NCI-H2171 (cell line): ENCODE data around the gene ZGPAT.
A peak's percentile ranks its signal among the peaks of the same experiment; 100 is the strongest.

Experiments used
- DNase-seq: peaks from one replicate; lab custom pipeline; 2025; lab: John Stamatoyannopoulos, UW

ZGPAT gene

DNA sequence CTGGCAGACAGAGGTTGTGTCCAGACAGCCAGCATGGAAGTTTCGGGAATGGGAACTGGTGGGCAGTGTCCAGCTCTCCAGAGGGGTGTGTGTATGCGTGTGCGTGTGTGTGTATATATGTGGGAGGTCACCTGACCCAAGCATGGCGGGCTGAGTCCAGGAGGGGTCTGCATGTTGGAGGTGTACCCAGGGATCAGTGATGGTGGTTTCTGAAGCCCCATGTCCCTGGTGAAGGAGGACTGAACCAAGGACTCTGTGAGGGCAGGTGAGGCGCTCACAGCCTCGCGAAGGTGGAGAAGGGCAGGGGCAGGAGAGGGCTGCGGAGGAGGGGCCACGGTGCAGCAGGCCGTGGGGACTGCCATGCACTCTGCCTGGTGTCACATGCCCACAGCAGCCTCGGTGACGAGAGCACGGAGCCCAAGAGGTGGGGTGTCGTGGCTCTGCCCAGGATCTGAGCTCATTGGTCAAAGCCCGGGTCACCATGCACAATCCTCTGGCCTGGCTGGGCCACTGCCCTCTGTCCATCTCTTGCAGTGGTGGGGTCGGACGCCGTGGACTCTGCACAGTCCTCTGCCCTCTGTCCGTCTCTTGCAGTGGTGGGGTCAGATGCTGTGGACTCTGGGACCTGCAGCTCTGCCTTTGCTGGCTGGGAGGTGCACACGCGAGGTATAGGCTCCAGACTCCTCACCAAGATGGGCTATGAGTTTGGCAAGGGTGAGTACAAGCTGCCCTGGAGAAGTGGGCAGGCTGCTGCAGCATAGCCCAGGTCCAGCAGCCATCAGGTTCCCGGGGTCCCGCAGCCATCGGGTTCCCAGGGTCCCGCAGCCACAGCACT lies 26.5 kb downstream of the ZGPAT start:
- no peak for DNase-seq

DNA sequence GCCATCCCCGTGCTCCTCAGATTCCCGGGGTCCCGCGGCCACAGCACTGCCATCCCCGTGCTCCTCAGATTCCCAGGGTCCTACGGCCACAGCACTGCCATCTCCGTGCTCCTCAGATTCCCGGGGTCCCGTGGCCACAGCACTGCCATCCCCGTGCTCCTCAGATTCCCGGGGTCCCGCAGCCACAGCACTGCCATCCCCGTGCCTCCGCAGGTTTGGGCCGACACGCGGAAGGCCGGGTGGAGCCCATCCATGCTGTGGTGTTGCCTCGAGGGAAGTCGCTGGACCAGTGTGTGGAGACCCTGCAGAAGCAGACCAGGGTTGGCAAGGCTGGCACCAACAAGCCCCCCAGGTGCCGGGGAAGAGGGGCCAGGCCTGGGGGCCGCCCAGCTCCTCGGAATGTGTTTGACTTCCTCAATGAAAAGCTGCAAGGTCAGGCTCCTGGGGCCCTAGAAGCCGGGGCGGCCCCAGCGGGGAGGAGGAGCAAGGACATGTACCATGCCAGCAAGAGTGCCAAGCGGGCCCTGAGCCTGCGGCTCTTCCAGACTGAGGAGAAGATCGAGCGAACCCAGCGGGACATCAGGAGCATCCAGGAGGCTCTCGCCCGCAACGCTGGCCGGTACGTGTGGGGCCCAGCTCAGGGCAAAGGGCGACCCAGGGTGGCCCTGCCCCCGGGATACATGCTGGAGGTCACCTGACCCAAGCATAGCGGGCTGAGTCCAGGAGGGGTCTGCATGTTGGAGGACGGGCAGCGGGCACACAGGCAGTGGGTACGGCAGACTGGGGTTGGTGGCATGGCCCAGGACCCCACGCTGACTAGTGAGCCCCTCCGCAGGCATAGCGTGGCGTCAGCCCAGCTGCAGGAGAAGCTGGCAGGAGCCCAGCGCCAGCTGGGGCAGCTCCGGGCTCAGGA lies 27.4 kb downstream of the ZGPAT start:
- DNase-seq, result no peak

DNA sequence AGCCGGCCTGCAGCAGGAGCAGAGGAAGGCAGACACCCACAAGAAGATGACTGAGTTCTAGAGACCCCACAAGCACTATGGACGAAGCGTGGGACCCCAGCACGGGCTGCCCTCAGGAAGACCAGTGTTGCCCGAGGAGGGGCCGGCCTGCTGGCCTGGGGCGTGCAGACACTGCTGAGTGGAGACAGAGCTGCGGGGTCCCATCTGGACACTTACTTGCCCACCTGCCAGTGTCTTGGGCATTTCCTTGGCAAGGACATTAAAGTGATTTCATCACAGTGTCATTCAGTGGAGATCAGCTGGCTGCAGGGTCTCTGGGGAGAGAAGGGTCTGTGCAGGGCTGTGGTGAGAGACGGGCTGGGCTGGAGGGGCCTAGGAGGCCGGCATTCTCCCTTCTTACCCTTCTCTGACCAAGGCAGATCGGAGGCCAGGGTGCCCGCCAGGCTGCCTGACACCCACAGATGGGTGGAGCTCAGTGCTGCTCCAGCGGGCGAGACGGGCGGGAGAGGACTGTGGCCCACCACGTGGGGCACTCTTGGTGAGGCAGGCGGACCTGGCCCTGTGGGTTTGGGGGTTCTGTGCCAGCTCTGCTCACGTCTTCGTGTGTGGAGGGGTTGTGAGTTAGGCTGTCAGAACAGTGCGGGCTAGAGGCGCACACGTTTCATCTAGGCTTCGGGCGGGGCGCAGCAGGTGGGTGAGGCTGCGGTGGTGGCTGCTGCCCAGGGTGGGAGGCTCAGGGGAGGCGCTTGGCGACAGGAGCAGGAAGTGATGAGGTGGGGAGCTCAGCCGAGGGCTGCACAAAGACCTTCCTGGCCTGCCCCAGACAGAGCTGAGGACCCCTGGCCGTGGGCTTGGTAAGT lies 28.2 kb downstream of the ZGPAT start, which contains the start of gene LIME1:
Gene LIME1 (plus strand): TSS at position 806 of the 860 bp plus-strand sequence. CDS start 886 bp downstream, outside the sequence.
- no peak for DNase-seq

DNA sequence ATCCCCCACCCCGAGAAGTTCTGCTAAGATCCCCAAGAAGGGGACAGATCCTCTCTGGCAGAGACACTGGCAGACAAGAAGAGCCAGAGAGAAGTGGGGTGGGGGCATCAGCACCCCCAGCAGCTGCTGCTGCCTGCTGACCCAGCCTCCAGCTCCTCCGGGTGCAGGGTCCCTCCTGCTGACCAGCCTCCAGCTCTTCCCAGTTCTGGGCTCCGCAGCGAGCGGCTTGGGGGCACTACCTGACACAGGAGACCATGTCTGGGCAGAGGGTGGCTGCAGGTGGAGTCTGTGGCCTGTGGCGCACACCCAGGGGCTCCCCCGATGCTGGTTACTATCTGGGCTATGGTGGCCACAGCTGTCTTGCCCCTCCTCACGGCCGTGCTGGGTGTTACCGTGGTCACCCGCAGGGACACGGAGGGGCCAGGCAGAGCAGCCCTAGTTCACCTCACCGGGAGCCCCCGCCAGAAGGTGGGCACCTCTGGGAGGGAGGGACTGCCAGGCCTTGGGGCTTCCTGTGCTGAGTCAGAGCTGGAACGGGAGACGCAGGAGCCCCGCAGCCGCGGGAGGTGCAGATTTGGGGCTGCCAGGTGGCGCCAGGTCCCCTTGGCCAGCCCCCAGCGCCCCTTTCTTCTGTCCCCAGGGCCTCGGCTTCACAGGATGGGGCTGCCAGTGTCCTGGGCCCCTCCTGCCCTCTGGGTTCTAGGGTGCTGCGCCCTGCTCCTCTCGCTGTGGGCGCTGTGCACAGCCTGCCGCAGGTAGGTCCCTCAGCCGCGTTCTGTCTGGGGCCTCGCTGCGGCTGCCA lies 29.3 kb downstream of the ZGPAT start:
- DNase-seq, result peak; percentile 53

DNA sequence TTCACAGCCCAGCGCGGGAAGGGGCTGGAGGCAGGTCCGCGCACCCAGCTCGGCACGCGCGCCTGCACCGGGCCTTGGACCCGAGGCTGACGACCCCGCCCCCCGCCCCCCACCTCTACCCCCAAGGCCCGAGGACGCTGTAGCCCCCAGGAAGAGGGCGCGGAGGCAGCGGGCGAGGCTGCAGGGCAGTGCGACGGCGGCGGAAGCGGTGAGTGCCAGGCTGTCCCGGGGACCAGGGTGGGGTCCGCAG lies 29.8 kb downstream of the ZGPAT start:
- no peak for DNase-seq

DNA sequence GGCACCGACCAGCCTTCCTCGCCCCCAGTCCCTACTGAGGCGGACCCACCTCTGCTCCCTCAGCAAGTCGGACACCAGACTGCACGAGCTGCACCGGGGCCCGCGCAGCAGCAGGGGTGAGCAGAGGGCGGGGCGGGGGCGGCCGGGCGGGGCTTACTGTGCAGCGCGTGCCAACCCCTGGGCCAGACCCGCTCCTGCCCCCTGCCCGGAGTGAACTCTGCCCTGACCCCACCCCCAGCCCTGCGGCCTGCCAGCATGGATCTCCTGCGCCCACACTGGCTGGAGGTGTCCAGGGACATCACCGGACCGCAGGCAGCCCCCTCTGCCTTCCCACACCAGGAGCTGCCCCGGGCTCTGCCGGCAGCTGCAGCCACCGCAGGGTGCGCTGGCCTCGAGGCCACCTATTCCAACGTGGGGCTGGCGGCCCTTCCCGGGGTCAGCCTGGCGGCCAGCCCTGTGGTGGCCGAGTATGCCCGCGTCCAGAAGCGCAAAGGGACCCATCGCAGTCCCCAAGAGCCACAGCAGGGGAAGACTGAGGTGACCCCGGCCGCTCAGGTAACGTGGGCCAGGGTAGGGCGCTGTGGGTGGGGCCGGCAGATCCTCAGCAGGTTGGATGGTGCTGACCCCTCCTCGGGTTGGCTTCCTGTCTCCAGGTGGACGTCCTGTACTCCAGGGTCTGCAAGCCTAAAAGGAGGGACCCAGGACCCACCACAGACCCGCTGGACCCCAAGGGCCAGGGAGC lies 30.3 kb downstream of the ZGPAT start:
- DNase-seq, result peak; percentile 31

DNA sequence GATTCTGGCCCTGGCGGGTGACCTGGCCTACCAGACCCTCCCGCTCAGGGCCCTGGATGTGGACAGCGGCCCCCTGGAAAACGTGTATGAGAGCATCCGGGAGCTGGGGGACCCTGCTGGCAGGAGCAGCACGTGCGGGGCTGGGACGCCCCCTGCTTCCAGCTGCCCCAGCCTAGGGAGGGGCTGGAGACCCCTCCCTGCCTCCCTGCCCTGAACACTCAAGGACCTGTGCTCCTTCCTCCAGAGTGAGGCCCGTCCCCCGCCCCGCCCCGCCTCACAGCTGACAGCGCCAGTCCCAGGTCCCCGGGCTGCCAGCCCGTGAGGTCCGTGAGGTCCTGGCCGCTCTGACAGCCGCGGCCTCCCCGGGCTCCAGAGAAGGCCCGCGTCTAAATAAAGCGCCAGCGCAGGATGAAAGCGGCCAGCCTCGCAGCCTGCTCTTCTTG lies 30.9 kb downstream of the ZGPAT start:
- DNase-seq, result peak; percentile 39

DNA sequence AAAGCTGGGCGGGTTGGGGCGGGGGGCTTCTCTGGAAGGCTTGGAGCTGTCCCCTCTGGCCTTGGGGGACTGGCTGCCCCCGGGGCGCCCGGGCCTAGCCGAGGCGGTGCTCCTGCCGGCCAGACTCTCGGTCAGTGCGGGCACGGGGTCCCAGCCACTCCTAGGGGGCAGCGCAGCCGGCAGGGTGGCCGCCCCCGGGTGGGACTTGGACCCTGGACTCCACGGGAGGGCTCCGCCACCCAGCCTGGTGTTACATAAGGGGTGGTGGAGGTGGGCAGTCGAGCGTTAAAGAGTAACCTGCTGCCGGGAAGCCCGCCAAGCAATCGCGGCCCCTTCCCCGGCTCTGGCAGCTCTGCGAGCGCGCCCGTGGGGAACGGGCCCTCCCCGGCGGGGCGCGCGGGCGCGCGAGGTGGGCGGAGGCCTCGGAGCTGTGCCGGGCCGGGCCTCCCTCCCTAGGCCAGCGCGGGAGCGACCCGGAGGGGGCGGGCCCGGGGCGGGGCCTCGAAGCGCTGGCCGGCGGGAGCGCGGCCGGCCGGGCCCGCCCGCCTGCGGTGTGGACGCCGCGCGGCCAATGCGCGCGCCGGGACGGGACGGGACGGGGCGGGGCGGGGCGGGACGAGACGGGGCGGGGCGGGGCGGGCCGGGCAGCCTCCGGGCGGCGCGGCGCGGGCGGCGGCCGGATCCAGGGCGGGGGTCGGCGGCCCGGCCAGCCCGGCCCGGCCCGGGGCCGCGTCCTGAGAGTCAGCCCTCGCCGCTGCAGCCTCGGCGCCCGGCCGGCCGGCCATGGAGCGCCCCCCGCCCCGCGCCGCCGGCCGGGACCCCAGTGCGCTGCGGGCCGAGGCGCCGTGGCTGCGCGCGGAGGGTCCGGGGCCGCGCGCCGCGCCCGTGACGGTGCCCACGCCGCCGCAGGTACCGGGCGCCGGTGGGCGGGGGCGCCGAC lies 31.6 kb downstream of the ZGPAT start, which contains the start of gene SLC2A4RG:
Gene SLC2A4RG (plus strand): TSS at position 647 of the 940 bp plus-strand sequence. CDS start 137 bp downstream, at position 784.
- peak; percentile 86 for DNase-seq

DNA sequence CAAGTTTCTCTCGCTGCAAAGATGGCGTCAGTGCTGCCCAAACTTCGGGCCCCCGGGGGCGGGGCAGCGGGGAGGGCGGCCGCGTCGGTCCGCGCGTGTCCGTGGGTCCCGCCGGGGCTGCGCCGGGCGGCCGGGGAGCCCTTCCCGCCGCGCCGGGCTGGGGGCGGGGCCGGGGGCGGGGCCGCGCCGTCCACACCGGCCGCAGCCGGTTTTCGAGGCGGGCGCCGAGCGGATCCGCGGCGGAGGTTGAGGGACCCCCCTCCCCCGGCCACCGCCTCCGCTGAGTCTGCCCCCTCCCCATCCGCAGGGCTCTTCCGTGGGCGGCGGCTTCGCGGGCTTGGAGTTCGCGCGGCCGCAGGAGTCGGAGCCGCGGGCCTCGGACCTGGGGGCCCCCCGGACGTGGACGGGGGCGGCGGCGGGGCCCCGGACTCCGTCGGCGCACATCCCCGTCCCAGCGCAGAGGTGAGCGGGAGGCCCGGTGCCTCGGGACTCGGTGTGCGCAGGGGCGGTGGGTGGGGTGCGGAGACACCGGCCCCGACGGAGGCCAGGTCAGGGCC lies 32.3 kb downstream of the ZGPAT start:
- peak; percentile 50 for DNase-seq

DNA sequence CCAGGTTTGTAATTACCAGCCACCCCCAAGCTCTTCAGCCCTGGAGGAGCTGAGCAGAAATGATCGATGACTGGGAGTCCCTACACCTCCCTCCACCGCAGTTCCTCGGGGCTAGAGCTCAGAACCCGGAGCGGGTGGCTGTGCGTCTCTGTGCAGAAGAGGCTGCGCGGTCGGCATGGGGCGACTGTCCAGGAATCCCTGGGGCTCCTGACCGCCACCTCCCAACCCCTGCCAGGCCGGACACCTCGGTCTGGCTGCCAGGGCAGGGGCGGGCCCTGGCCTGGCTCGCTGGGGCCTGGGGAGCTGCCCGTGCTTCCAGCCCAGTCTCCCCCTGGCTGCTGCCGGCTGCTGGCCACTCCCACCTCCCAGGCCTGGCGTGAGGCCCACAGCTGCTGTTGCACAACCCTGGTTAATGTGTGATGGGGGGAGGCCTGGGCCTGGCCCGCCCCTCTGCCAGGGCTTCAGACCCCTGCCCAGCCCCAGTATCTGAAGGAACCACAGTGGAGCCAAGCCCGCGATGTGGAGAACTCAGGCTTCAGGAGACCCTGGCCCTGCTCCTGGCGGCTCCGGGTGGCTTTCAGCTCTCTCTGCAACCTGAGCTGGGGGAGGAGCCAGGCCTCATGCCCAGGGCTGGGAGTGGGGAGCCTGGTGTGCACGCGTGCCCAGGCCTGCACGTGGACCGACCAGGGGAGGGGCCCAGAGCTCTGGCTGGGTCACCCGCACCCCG lies 33.0 kb downstream of the ZGPAT start:
- peak; percentile 72 for DNase-seq

DNA sequence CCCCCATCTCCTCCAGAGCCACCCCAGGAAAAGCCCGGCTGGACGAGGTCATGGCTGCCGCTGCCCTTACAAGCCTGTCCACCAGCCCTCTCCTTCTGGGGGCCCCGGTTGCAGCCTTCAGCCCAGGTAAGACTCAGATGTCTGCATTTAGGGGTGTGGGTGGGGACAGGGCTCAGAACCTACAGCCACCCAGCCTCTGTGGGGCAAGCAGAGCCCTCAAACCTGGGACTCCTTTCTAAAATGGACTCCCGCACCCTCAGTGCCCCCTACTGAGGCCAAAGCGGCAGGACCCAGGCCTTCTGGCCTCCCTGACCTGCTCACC lies 33.5 kb downstream of the ZGPAT start:
- DNase-seq, result no peak

DNA sequence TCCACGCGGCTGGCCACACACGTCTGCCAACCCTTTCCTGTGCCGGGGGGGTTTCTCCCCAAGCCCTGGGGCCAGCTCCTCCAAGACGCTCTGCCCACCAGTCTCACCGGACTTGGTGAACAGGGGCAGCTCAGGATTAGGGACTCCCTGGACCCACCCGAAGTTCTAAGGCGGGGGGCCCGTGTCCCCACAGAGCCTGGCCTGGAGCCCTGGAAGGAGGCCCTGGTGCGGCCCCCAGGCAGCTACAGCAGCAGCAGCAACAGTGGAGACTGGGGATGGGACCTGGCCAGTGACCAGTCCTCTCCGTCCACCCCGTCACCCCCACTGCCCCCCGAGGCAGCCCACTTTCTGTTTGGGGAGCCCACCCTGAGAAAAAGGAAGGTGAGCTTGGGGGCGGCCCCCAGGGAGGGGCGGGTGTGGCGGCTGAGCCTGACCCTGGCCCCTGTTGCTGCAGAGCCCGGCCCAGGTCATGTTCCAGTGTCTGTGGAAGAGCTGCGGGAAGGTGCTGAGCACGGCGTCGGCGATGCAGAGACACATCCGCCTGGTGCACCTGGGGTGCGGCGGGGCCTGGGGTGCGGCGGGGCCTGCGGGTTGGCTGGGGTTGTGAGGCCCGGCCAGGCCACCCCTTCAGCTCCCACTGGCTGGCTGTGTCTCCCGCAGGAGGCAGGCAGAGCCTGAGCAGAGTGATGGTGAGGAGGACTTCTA lies 34.0 kb downstream of the ZGPAT start:
- DNase-seq, result no peak

DNA sequence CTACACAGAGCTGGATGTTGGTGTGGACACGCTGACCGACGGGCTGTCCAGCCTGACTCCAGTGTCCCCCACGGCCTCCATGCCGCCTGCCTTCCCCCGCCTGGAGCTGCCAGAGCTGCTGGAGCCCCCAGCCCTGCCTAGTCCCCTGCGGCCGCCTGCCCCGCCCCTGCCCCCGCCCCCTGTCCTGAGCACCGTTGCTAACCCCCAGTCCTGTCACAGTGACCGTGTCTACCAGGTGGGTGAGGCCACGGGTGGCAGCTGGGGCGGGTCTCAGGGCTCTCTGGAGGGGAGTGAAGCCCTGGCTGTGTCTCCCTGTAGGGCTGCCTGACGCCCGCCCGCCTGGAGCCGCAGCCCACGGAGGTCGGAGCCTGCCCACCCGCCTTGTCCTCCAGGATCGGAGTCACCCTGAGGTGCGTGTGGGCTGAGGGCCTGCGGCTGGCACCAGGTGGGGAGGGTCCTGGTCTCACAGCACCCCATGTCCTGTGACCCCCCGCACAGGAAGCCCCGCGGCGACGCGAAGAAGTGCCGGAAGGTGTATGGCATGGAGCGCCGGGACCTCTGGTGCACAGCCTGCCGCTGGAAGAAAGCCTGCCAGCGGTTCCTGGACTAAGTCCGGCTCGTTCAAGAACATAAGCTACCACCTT lies 34.7 kb downstream of the ZGPAT start:
- no peak for DNase-seq

DNA sequence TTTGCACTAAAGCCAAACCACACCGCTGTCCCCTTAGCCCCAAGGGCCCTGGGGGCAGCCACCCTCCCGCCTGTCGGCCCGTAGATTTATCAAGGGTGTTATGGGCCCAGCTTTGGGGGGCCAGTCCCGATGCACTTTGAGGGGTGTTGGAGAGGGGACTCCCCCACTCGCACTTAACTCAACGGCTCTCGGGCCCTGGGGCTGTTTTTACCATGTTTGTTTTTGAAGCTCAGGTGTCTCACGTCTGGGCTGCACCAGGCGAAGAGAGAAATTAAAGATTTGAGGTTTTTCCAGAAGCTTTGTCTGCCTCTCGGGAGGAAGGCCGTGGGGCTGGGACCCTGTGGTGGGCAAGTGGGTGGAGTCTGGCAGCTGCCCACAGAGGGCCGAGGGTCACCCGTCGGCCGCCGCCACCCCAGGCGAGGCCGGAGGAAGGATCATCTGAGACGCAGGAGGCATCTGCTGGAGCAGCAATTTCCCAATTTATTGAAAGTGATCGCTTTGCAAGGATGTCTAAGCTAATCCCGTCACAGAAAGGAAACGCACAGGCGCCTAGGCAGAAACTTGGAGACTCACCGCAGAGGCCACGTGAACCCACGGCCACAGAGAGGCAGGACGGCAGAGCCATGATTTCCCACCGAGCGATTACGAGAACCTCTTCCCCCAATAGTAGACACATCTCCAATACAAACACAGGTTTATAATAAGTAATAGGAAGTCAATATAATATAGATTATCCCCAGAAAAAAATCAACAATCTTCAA lies 35.6 kb downstream of the ZGPAT start:
- DNase-seq, result no peak

DNA sequence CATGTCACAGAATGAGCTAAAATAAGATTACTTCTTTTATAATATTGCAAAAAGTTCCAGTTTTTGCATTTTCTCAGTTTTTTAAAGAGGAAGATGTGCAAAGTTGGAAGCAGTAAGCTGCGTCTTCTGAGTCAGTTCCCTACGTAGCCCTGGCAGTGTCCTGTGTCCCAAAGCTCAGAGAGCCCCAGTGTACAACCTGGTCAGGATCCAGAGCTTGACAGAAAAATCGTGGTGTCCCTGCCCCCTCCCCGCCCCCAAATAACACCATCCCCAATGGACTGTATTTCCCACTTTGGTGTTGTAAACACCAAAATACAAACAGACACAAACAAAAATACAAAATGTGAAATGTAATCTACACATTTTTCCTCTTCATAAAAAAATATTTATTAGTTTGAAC lies 36.3 kb downstream of the ZGPAT start:
- DNase-seq, result no peak

DNA sequence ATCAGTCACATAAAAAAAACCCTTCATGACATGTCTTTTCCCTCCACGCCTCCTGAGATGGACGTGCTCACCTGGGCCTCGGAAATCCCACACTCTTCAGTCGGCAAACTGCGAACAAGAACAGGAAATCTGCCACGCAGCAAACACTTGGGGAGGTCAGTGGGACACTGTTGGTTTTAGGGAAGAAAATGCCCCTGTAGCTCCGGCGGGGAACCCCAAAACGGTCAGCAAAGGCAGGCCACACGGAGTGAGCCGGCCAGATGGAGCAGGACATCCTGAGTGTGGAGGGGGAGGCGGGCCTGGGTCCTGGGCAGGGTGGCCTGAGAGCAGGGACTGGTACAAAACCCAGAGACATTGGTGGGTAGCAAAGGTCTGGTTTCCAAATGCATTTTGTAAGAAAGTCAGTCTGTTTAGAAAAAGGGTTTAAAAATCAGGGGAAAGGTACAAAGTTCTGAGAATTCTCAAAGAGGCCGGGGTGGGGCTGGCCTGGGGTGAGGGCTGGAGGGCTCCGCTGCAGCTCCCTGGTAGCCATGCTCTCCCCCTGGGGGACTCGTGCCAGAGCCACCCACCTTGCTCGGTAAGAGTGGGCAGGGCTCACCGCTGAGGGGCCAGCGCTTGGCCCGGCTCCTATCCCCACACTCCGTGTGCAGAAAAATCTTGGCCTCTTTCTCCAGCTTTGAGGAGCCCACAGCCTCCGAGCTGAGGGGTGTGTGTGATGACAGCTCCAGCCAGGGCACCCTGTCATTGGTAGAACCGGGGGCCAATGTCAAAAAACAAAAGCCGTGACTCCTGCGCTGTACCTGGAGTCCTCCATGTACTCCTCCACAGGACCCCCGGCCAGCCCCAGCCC lies 37.0 kb downstream of the ZGPAT start:
- DNase-seq, result no peak
